Measurements from ENCODE around the gene DIS3L2. TPM values are rescaled to one million over a fixed set of nuclear protein-coding genes. Genes with fewer than 3 reads are reported as not detected.
A peak's percentile ranks its signal among the peaks of the same experiment; 100 is the strongest.

DIS3L2 gene
- total RNA-seq, 4 donors from 2014 or later: 10.3 to 63.9 (median 29.7) TPM

GRCh38 chr2:231929961-231930592, 31.4 kb upstream of the DIS3L2 start:
- Histone ChIP-seq H3K4me1 (peaks cover 0 to 13% of the 10 kb centered on the region in 2 donors), H3K36me3 (no peaks in the 10 kb centered on the region), H3K27me3 (peaks cover 0 to 3% of the 10 kb centered on the region in 2 donors), H3K4me3 (no peak overlapping the region), H3K27ac (peak overlapping the region in 1 of 2 donors; percentile 50), H3K9me3 (no peaks in the 10 kb centered on the region)
- DNase-seq: peak; percentile 82 to 86
- intact Hi-C loops (cut with DNase I; ENCODE audit: low total_unique reads): loop anchor here (10.0 kb wide), 1 partner anchor 395 kb away; no protein-coding TSS in a partner anchor
- TF ChIP-seq POLR2A (IDR thresholded peaks at IDR 0.05) (no peak), CTCF (IDR thresholded peaks at IDR 0.05) (peak in 2 of 4 experiments; percentile 11 to 36)

- TF ChIP-seq CTCF (IDR thresholded peaks at IDR 0.05) (no peak), POLR2A (IDR thresholded peaks at IDR 0.05) (no peak)
Observed at GRCh38 chr2:231930593-231931281, 30.8 kb upstream of the DIS3L2 start.

GRCh38 chr2:231931481-231931915, 30.0 kb upstream of the DIS3L2 start:
- peaks cover 0 to 2% of the 10 kb centered on the region in 2 donors for H3K4me1 ChIP-seq
- no peak overlapping the region for H3K4me3 ChIP-seq
- H3K36me3 ChIP-seq: no peaks in the 10 kb centered on the region
- TF ChIP-seq POLR2A (IDR thresholded peaks at IDR 0.05) (no peak), CTCF (IDR thresholded peaks at IDR 0.05) (no peak)
- H3K27me3 ChIP-seq: no peaks in the 10 kb centered on the region
- no peaks in the 10 kb centered on the region for H3K9me3 ChIP-seq
- H3K27ac ChIP-seq: peak overlapping the region in 1 of 2 donors; percentile 45
- intact Hi-C loops (cut with DNase I; ENCODE audit: low total_unique reads): no loop called here
- peak; percentile 71 to 75 for DNase-seq

More at GRCh38 chr2:231930593-231931281, 30.8 kb upstream of the DIS3L2 start:
- Histone ChIP-seq H3K4me1 (peaks cover 0 to 10% of the 10 kb centered on the region in 2 donors), H3K4me3 (no peak overlapping the region), H3K27me3 (no peaks in the 10 kb centered on the region), H3K9me3 (no peaks in the 10 kb centered on the region), H3K36me3 (no peaks in the 10 kb centered on the region), H3K27ac (peak overlapping the region in 1 of 2 donors; percentile 45)
- intact Hi-C loops (cut with DNase I; ENCODE audit: low total_unique reads): no loop called here
- peak; percentile 74 to 82 for DNase-seq

GRCh38 chr2:231932711-231932970, 28.9 kb upstream of the DIS3L2 start:
- no peak for TF ChIP-seq POLR2A (IDR thresholded peaks at IDR 0.05)
- no peak for TF ChIP-seq CTCF (IDR thresholded peaks at IDR 0.05)
- H3K27me3 ChIP-seq: no peaks in the 10 kb centered on the region
- H3K4me1 ChIP-seq: no peaks in the 10 kb centered on the region
- no peak overlapping the region for H3K4me3 ChIP-seq
- no peaks in the 10 kb centered on the region for H3K36me3 ChIP-seq
- H3K9me3 ChIP-seq: no peaks in the 10 kb centered on the region
- intact Hi-C loops (cut with DNase I; ENCODE audit: low total_unique reads): no loop called here
- DNase-seq: no peak
- no peak overlapping the region for H3K27ac ChIP-seq

Measured in uterus (tissue), 4 donors.